ENCODE data around the gene VAV2. TPM values are rescaled to one million over a fixed set of nuclear protein-coding genes. Genes with fewer than 3 reads are reported as not detected.

The VAV2 gene
- total RNA-seq, 1 experiment from 2014 or later = 30.7 TPM

DNA sequence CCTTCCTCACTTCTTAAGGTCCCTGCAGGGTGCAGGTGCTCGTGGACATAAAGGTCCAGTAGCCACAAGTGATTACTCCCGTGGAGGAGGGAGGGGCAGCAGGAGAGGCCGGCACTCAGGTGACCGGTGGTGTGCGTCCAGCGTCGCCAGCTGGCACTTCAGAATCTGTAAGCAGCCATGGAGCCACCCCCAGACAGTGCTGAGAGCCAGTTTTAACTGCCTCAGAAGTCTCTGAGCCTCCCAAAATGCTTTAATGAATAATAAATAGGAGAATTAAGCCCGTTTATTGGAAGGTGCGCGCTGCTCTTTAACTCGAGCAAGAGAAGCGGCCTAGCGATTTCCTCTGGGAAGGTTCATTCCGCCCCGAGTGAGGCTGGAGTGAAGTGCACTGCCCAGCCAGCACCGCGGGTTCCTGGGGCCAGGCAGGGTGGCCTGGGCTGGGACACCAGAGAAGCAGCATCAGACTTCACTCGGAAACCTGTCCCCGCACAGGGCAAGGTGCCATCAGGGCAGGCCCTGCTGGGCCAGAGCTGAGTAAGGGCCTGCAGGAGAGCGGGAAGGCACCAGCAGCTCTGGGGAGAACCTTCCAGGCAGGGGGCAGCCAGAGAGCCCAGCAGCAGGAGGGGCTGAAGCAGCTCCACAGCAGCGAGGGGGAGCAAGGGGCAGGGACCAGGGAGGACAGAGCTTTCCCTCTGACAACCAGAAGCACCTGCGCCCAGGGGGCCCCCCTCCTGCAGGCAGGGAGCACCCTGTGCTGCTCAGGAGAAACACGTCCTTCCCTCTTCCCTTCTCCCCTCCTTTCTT lies 61.2 kb downstream of the VAV2 start:
- H3K27ac Mint-ChIP-seq (ENCODE audit: unreplicated experiment) = no peak overlapping the region
- DNase-seq = no peak
- no TSS peak for BruUV-seq (replicated peaks)
- TF ChIP-seq, protein P1, sequence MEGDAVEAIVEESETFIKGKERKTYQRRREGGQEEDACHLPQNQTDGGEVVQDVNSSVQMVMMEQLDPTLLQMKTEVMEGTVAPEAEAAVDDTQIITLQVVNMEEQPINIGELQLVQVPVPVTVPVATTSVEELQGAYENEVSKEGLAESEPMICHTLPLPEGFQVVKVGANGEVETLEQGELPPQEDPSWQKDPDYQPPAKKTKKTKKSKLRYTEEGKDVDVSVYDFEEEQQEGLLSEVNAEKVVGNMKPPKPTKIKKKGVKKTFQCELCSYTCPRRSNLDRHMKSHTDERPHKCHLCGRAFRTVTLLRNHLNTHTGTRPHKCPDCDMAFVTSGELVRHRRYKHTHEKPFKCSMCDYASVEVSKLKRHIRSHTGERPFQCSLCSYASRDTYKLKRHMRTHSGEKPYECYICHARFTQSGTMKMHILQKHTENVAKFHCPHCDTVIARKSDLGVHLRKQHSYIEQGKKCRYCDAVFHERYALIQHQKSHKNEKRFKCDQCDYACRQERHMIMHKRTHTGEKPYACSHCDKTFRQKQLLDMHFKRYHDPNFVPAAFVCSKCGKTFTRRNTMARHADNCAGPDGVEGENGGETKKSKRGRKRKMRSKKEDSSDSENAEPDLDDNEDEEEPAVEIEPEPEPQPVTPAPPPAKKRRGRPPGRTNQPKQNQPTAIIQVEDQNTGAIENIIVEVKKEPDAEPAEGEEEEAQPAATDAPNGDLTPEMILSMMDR (IDR thresholded peaks at IDR 0.05; ENCODE audit: unreplicated experiment) = no peak
- no peaks in the 10 kb centered on the region for H3K27me3 Mint-ChIP-seq (ENCODE audit: unreplicated experiment)
- intact Hi-C loops (cut with micrococcal nuclease; ENCODE audit: unreplicated experiment) = no loop called here
- no peak overlapping the region for H3K4me3 Mint-ChIP-seq (ENCODE audit: low read depth, unreplicated experiment)
- peaks cover 25% of the 10 kb centered on the region for H3K4me1 Mint-ChIP-seq (ENCODE audit: low read depth, unreplicated experiment)
- CTCF ChIA-PET = no interaction called here
- peaks cover 29% of the 10 kb centered on the region for H3K36me3 Mint-ChIP-seq (ENCODE audit: insufficient read depth, unreplicated experiment)
- H3K9me3 Mint-ChIP-seq (ENCODE audit: low read depth, unreplicated experiment) = peaks cover 5% of the 10 kb centered on the region

DNA sequence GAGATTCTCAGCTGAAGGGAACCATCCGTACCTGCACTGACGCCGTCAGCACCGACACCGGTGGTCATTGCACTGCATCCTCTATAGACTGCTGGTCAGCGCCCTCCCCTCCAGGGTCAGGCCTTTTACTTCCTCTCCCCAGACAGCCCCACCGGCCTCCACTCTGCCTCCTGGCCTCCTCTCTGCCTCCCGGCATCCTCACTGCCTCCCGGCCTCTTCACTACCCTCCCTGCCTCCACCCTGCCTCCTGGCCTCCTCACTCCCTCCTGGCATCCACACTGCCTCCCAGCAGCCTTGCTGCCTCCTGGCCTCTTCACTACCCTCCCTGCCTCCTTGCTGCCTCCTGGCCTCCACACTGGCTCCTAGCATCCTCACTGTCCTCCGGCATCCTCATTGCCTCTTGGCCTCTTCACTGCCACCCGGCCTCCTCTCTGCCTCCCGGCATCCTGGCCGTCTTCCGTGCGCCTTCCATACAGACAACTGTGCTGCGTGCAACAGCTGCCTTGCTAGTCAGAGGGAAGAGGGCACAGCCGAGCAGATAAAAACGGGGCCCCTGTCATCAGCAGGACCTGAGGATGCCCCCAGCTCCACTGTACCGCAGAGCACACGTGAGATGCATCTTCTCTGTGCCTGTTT lies 62.0 kb downstream of the VAV2 start:
- Mint-ChIP-seq H3K4me1 (ENCODE audit: low read depth, unreplicated experiment) (peaks cover 25% of the 10 kb centered on the region), H3K4me3 (ENCODE audit: low read depth, unreplicated experiment) (no peak overlapping the region), H3K27ac (ENCODE audit: unreplicated experiment) (no peak overlapping the region), H3K36me3 (ENCODE audit: insufficient read depth, unreplicated experiment) (peaks cover 29% of the 10 kb centered on the region), H3K27me3 (ENCODE audit: unreplicated experiment) (no peaks in the 10 kb centered on the region), H3K9me3 (ENCODE audit: low read depth, unreplicated experiment) (peaks cover 5% of the 10 kb centered on the region)
- no peak for DNase-seq
- no TSS peak for BruUV-seq (replicated peaks)
- TF ChIP-seq, protein P1 (IDR thresholded peaks at IDR 0.05; ENCODE audit: unreplicated experiment) = no peak
- intact Hi-C loops (cut with micrococcal nuclease; ENCODE audit: unreplicated experiment) = no loop called here
- CTCF ChIA-PET = no interaction called here

DNA sequence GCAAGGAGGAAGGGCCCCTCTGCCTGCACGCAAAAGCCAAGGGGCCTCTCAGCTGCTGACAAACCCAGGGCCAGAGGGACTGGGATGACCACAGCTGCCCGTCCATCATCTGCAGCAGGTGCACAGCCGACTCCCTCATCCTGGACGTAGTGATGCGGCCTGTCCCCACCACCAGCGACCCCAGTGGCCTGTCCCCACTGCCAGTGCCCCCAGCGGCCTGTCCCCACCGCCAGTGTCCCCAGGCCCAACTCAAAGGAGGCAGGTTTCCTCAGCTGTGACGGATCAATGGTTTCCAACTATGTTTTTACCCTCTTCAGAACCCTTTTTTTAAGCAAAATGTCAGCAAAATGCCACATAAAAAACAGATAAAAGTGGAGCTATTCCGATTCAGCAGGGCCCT lies 62.5 kb downstream of the VAV2 start:
- TF ChIP-seq, protein P1 (IDR thresholded peaks at IDR 0.05; ENCODE audit: unreplicated experiment) = no peak
- peaks cover 29% of the 10 kb centered on the region for H3K36me3 Mint-ChIP-seq (ENCODE audit: insufficient read depth, unreplicated experiment)
- H3K4me1 Mint-ChIP-seq (ENCODE audit: low read depth, unreplicated experiment) = peaks cover 25% of the 10 kb centered on the region
- H3K27ac Mint-ChIP-seq (ENCODE audit: unreplicated experiment) = no peak overlapping the region
- no TSS peak for BruUV-seq (replicated peaks)
- no peak overlapping the region for H3K4me3 Mint-ChIP-seq (ENCODE audit: low read depth, unreplicated experiment)
- CTCF ChIA-PET = no interaction called here
- peaks cover 5% of the 10 kb centered on the region for H3K9me3 Mint-ChIP-seq (ENCODE audit: low read depth, unreplicated experiment)
- no peaks in the 10 kb centered on the region for H3K27me3 Mint-ChIP-seq (ENCODE audit: unreplicated experiment)
- no peak for DNase-seq
- intact Hi-C loops (cut with micrococcal nuclease; ENCODE audit: unreplicated experiment) = no loop called here

DNA sequence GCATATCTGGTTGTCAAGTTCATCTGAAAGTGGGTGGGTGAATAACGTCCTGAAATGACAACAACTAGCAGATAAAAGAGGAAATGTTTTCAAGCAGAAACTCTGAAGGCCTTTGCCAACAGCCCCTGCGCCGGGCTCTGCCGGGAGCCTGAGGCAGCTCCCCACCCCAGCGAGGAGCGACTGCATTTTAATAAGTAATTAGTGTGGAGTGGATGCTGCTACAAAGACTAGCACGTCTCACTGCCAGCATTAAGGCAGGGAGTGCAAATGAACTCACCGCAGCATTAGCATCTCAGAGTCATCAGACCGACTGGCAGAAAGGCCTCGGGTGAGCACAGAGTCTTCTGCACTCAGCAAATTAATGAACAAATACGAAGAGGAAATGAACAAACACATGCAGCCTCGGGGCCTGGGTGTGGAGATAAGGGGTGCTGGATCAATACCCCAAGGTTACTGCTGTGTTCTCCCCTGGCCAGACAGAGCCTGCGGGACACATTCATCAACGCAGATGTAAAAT lies 63.8 kb downstream of the VAV2 start:
- intact Hi-C loops (cut with micrococcal nuclease; ENCODE audit: unreplicated experiment) = no loop called here
- TF ChIP-seq, protein P1 (IDR thresholded peaks at IDR 0.05; ENCODE audit: unreplicated experiment) = no peak
- no peak overlapping the region for H3K27ac Mint-ChIP-seq (ENCODE audit: unreplicated experiment)
- peaks cover 25% of the 10 kb centered on the region for H3K4me1 Mint-ChIP-seq (ENCODE audit: low read depth, unreplicated experiment)
- H3K36me3 Mint-ChIP-seq (ENCODE audit: insufficient read depth, unreplicated experiment) = peaks cover 20% of the 10 kb centered on the region
- DNase-seq = peak; percentile 34
- CTCF ChIA-PET = no interaction called here
- BruUV-seq (replicated peaks) = no TSS peak
- H3K9me3 Mint-ChIP-seq (ENCODE audit: low read depth, unreplicated experiment) = peaks cover 2% of the 10 kb centered on the region
- H3K4me3 Mint-ChIP-seq (ENCODE audit: low read depth, unreplicated experiment) = peak overlapping the region; percentile 8
- H3K27me3 Mint-ChIP-seq (ENCODE audit: unreplicated experiment) = no peaks in the 10 kb centered on the region

Data from Calu3 (cell line).